Activated T-helper 17 cell treated with anti-CD3 and anti-CD28 coated beads, Interleukin-2, amount 50 U/mL, for 72 hours (primary cell): Measurements from ENCODE around the gene CERKL. TPM values are rescaled to one million over a fixed set of nuclear protein-coding genes. Genes with fewer than 3 reads are reported as not detected.

Experiments
- ATAC-seq: fragments of 150-1000 bp; cut with Tn5 transposase; replicated peaks from 2 replicates; pipeline ENCODE4 v1.10.0; 2021; ENCODE audit warnings: mild to moderate bottlenecking, moderate library complexity
- H3K27ac Mint-ChIP-seq: one replicate; pipeline ENCODE4 v1.8.0; 2022; ENCODE audit warnings: mixed read lengths
- H3K27me3 Mint-ChIP-seq: one replicate; pipeline ENCODE4 v1.8.0; 2022; ENCODE audit warnings: mixed read lengths
- H3K36me3 Mint-ChIP-seq: one replicate; pipeline ENCODE4 v1.8.0; 2022; ENCODE audit warnings: low read depth, mild to moderate bottlenecking, mixed read lengths
- H3K4me1 Mint-ChIP-seq: one replicate; pipeline ENCODE4 v1.8.0; 2022; ENCODE audit warnings: mixed read lengths
- H3K4me3 Mint-ChIP-seq: one replicate; pipeline ENCODE4 v1.8.0; 2022; ENCODE audit warnings: mild to moderate bottlenecking, mixed read lengths
- H3K9me3 Mint-ChIP-seq: one replicate; pipeline ENCODE4 v1.8.0; 2022; ENCODE audit warnings: mixed read lengths
- total RNA-seq, 2 donors: library from RNA; stranded (reverse); gene quantifications; one replicate each; pipeline ENCODE4 v1.2.3, GENCODE V29; 2022

Gene CERKL
- total RNA-seq, 2 donors from 2014 or later = not detected

GRCh38 chr2:181680937-181681811 is 24.3 kb upstream of the CERKL start:
- Mint-ChIP-seq H3K4me1 (peaks cover 16% of the 10 kb centered on the region), H3K36me3 (peaks cover 13% of the 10 kb centered on the region), H3K27ac (no peak overlapping the region), H3K4me3 (peak overlapping the region; percentile 66), H3K27me3 (peaks cover 78% of the 10 kb centered on the region), H3K9me3 (peaks cover 8% of the 10 kb centered on the region)
- no peak for ATAC-seq

GRCh38 chr2:181680055-181680936 is 23.4 kb upstream of the CERKL start, which contains the start of gene NEUROD1:
TSS of gene NEUROD1 (minus strand) at chr2:181680517. CDS start at chr2:181678860, 1,657 bp downstream.
- H3K4me3 Mint-ChIP-seq = peak within 1 kb of the TSS; percentile 66
- H3K4me1 Mint-ChIP-seq = peaks cover 16% of the 10 kb centered on the region
- peaks cover 13% of the 10 kb centered on the region for H3K36me3 Mint-ChIP-seq
- peaks cover 72% of the 10 kb centered on the region for H3K27me3 Mint-ChIP-seq
- ATAC-seq = peak; percentile 21
- H3K27ac Mint-ChIP-seq = no peak within 1 kb of the TSS
- H3K9me3 Mint-ChIP-seq = peaks cover 8% of the 10 kb centered on the region

- Mint-ChIP-seq H3K9me3 (peaks cover 8% of the 10 kb centered on the region), H3K27me3 (peaks cover 72% of the 10 kb centered on the region), H3K4me3 (no peak overlapping the region), H3K27ac (no peak overlapping the region), H3K4me1 (peaks cover 11% of the 10 kb centered on the region), H3K36me3 (peaks cover 13% of the 10 kb centered on the region)
- ATAC-seq = no peak
Observed at GRCh38 chr2:181679544-181679979, 22.7 kb upstream of the CERKL start.

- Mint-ChIP-seq H3K27ac (no peak overlapping the region), H3K4me3 (no peak overlapping the region), H3K27me3 (peaks cover 73% of the 10 kb centered on the region), H3K36me3 (peaks cover 13% of the 10 kb centered on the region), H3K4me1 (peaks cover 10% of the 10 kb centered on the region), H3K9me3 (peaks cover 8% of the 10 kb centered on the region)
- no peak for ATAC-seq
Observed at GRCh38 chr2:181678861-181679543, 22.1 kb upstream of the CERKL start.

GRCh38 chr2:181677912-181678586 is 21.1 kb upstream of the CERKL start:
- Mint-ChIP-seq H3K9me3 (peaks cover 8% of the 10 kb centered on the region), H3K4me3 (no peak overlapping the region), H3K36me3 (peaks cover 13% of the 10 kb centered on the region), H3K27me3 (peaks cover 69% of the 10 kb centered on the region), H3K4me1 (peaks cover 10% of the 10 kb centered on the region), H3K27ac (no peak overlapping the region)
- ATAC-seq = peak; percentile 52

GRCh38 chr2:181675254-181675653 is 18.3 kb upstream of the CERKL start:
- Mint-ChIP-seq H3K4me3 (no peak overlapping the region), H3K36me3 (peaks cover 13% of the 10 kb centered on the region), H3K9me3 (peaks cover 3% of the 10 kb centered on the region), H3K4me1 (peaks cover 7% of the 10 kb centered on the region), H3K27ac (no peak overlapping the region), H3K27me3 (peaks cover 49% of the 10 kb centered on the region)
- ATAC-seq = no peak

- H3K36me3 Mint-ChIP-seq = peaks cover 10% of the 10 kb centered on the region
- no peak overlapping the region for H3K27ac Mint-ChIP-seq
- peaks cover 3% of the 10 kb centered on the region for H3K9me3 Mint-ChIP-seq
- no peak for ATAC-seq
- peaks cover 7% of the 10 kb centered on the region for H3K4me1 Mint-ChIP-seq
- H3K27me3 Mint-ChIP-seq = peaks cover 42% of the 10 kb centered on the region
- H3K4me3 Mint-ChIP-seq = no peak overlapping the region
Observed at GRCh38 chr2:181674461-181674860, 17.6 kb upstream of the CERKL start.

- no peak overlapping the region for H3K4me3 Mint-ChIP-seq
- peaks cover 3% of the 10 kb centered on the region for H3K4me1 Mint-ChIP-seq
- no peak for ATAC-seq
- peaks cover 43% of the 10 kb centered on the region for H3K27me3 Mint-ChIP-seq
- H3K27ac Mint-ChIP-seq = no peak overlapping the region
- H3K9me3 Mint-ChIP-seq = no peaks in the 10 kb centered on the region
- no peaks in the 10 kb centered on the region for H3K36me3 Mint-ChIP-seq
Observed at GRCh38 chr2:181673173-181673572, 16.3 kb upstream of the CERKL start.

GRCh38 chr2:181672255-181673008 is 15.5 kb upstream of the CERKL start:
- Mint-ChIP-seq H3K4me1 (peaks cover 3% of the 10 kb centered on the region), H3K27ac (no peak overlapping the region), H3K27me3 (peaks cover 39% of the 10 kb centered on the region), H3K36me3 (no peaks in the 10 kb centered on the region), H3K4me3 (no peak overlapping the region), H3K9me3 (no peaks in the 10 kb centered on the region)
- ATAC-seq = no peak

- Mint-ChIP-seq H3K4me1 (peaks cover 3% of the 10 kb centered on the region), H3K36me3 (no peaks in the 10 kb centered on the region), H3K27ac (no peak overlapping the region), H3K9me3 (no peaks in the 10 kb centered on the region), H3K27me3 (peaks cover 35% of the 10 kb centered on the region), H3K4me3 (no peak overlapping the region)
- ATAC-seq = no peak
Observed at GRCh38 chr2:181670632-181671031, 13.7 kb upstream of the CERKL start.

- no peak for ATAC-seq
- H3K27ac Mint-ChIP-seq = no peak overlapping the region
- no peaks in the 10 kb centered on the region for H3K4me1 Mint-ChIP-seq
- H3K36me3 Mint-ChIP-seq = no peaks in the 10 kb centered on the region
- H3K9me3 Mint-ChIP-seq = no peaks in the 10 kb centered on the region
- no peak overlapping the region for H3K4me3 Mint-ChIP-seq
- peaks cover 20% of the 10 kb centered on the region for H3K27me3 Mint-ChIP-seq
Observed at GRCh38 chr2:181667234-181667633, 10.3 kb upstream of the CERKL start.

- Mint-ChIP-seq H3K9me3 (no peaks in the 10 kb centered on the region), H3K27me3 (peaks cover 27% of the 10 kb centered on the region)
Observed at GRCh38 chr2:181662287-181662686, 5.4 kb upstream of the CERKL start.

GRCh38 chr2:181660181-181660580 is 3.3 kb upstream of the CERKL start:
- Mint-ChIP-seq H3K27me3 (peaks cover 38% of the 10 kb centered on the region), H3K4me3 (no peak overlapping the region), H3K9me3 (no peaks in the 10 kb centered on the region), H3K4me1 (no peaks in the 10 kb centered on the region), H3K27ac (no peak overlapping the region), H3K36me3 (no peaks in the 10 kb centered on the region)
- no peak for ATAC-seq

More at GRCh38 chr2:181662287-181662686, 5.4 kb upstream of the CERKL start:
- H3K27ac Mint-ChIP-seq = no peak overlapping the region
- H3K36me3 Mint-ChIP-seq = no peaks in the 10 kb centered on the region
- no peak overlapping the region for H3K4me3 Mint-ChIP-seq
- ATAC-seq = no peak
- no peaks in the 10 kb centered on the region for H3K4me1 Mint-ChIP-seq
